ENCODE measurements around the gene HUWE1.
"Not testable (repeated sequence)": the region's sequence is repeated elsewhere in the genome, so short reads cannot be mapped to it uniquely, and the experiment has no call there.

Gene HUWE1

GRCh38 chrX:53526999-53527398, 159.5 kb downstream of the HUWE1 start:
- in situ Hi-C loops (cut with MboI; ENCODE audit: low sequenced_read_pairs): no loop called here

DNA sequence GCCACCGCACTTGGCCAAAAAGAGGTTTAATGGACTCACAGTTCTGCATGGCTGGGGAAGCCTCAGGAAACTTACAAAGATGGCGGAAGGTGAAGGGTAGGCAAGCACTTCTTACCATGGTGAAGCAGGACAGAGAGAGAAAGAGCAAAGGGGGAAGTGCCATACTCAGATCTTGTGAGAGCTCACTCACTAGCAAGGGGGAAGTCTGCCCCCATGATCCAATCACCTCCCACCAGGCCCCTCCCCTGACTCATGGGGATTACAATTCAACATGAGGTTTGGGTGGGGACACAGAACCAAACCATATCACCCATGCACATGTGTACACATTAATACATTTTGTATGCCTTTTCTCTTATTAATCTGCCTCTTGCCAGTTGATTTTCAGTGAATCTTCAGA, 175.2 kb downstream of the HUWE1 start:
- in situ Hi-C loops (cut with MboI; ENCODE audit: low sequenced_read_pairs): no loop called here

DNA sequence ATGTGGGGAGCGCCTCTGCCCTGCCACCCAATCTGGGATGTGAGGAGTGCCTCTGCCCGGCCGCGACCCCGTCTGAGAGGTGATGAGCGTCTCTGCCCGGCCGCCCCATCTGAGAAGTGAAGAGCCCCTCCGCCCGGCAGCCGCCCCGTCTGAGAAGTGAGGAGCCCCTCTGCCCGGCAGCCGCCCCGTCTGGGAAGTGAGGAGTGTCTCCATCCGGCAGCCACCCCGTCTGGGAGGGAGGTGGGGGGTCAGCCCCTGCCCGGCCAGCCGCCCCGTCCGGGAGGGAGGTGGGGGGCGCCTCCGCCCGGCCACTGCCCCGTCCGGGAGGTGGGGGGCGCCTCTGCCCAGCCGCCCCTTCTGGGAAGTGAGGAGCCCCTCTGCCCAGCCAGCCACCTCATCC, 182.5 kb downstream of the HUWE1 start:
- in situ Hi-C loops (cut with MboI; ENCODE audit: low sequenced_read_pairs): not testable (repeated sequence)

- in situ Hi-C loops (cut with MboI; ENCODE audit: low sequenced_read_pairs): no loop called here
Observed at GRCh38 chrX:53494436-53494835, 192.1 kb downstream of the HUWE1 start.

GRCh38 chrX:53486285-53486684, 200.2 kb downstream of the HUWE1 start:
- in situ Hi-C loops (cut with MboI; ENCODE audit: low sequenced_read_pairs): no loop called here

- in situ Hi-C loops (cut with MboI; ENCODE audit: low sequenced_read_pairs): no loop called here
Observed at GRCh38 chrX:53483838-53484405, 202.6 kb downstream of the HUWE1 start.

GRCh38 chrX:53483416-53483815, 203.1 kb downstream of the HUWE1 start:
- in situ Hi-C loops (cut with MboI; ENCODE audit: low sequenced_read_pairs): no loop called here

Data from hTERT RPE-1 (cell line).